HG03558 (cell line): ENCODE measurements around the gene TSPEAR.

Experiments
- ATAC-seq: cut with Tn5 transposase; IDR thresholded peaks from one replicate; pipeline ENCODE4 v1.9.1; 2021; ENCODE audit warnings: moderate number of reproducible peaks; ENCODE audit not compliant: unreplicated experiment; ENCODE audit errors: extremely low read depth

TSPEAR gene

GRCh38 chr21:44502171-44502958 lies 209.0 kb downstream of the TSPEAR start:
- no peak for ATAC-seq

- ATAC-seq = no peak
Observed at GRCh38 chr21:44500111-44500510, 211.3 kb downstream of the TSPEAR start.

- no peak for ATAC-seq
Observed at GRCh38 chr21:44499631-44500030, 211.7 kb downstream of the TSPEAR start.

- no peak for ATAC-seq
Observed at GRCh38 chr21:44499211-44499560, 212.2 kb downstream of the TSPEAR start.

GRCh38 chr21:44498280-44499210 lies 212.8 kb downstream of the TSPEAR start:
- no peak for ATAC-seq

- no peak for ATAC-seq
Observed at GRCh38 chr21:44497703-44498126, 213.7 kb downstream of the TSPEAR start.

GRCh38 chr21:44496564-44497550 lies 214.5 kb downstream of the TSPEAR start:
- ATAC-seq = no peak

GRCh38 chr21:44495611-44496563 lies 215.5 kb downstream of the TSPEAR start:
- ATAC-seq = no peak

- ATAC-seq = no peak
Observed at GRCh38 chr21:44494956-44495355, 216.4 kb downstream of the TSPEAR start.

- ATAC-seq = no peak
Observed at GRCh38 chr21:44494418-44494817, 217.0 kb downstream of the TSPEAR start.

GRCh38 chr21:44492567-44493385 lies 218.6 kb downstream of the TSPEAR start:
- ATAC-seq = no peak

GRCh38 chr21:44490816-44491215 lies 220.6 kb downstream of the TSPEAR start:
- no peak for ATAC-seq

- ATAC-seq = no peak
Observed at GRCh38 chr21:44490405-44490804, 221.0 kb downstream of the TSPEAR start.

- ATAC-seq = no peak
Observed at GRCh38 chr21:44489962-44490361, 221.4 kb downstream of the TSPEAR start.

GRCh38 chr21:44487831-44488230 lies 223.5 kb downstream of the TSPEAR start:
- no peak for ATAC-seq

- ATAC-seq = no peak
Observed at GRCh38 chr21:44486302-44486701, 225.1 kb downstream of the TSPEAR start.

GRCh38 chr21:44485796-44486195 lies 225.6 kb downstream of the TSPEAR start:
- no peak for ATAC-seq

- ATAC-seq = no peak
Observed at GRCh38 chr21:44485254-44485793, 226.0 kb downstream of the TSPEAR start.
